ENCODE measurements around the gene UMODL1. TPM values are rescaled to one million over a fixed set of nuclear protein-coding genes. Genes with fewer than 3 reads are reported as not detected.

UMODL1 gene
- total and polyA plus RNA-seq, 2 donors (not counting 3 experiments of a cell fraction or from before 2014, with no cell fraction given): not detected

- H3K36me3 ChIP-seq (ENCODE audit: control insufficient read depth in 2 of 2, extremely low read depth in 1 of 2, insufficient read depth in 2 of 2, low read length in 2 of 2): no peaks in the 10 kb centered on the region
- H3K9ac ChIP-seq (replicated peaks; ENCODE audit: extremely low read depth, insufficient read depth, low read length): no peak overlapping the region
- H3K4me2 ChIP-seq (ENCODE audit: insufficient read depth, low read length): no peak overlapping the region
- no peaks in the 10 kb centered on the region for H3K9me1 ChIP-seq (replicated peaks; ENCODE audit: control insufficient read depth, extremely low read depth, insufficient read depth, low read length)
- no peak overlapping the region for H3K27ac ChIP-seq (ENCODE audit: insufficient read depth, low read depth, low read length)
- FAIRE-seq: no peak
- dilution Hi-C loops (cut with MboI; ENCODE audit: extremely low pct_ligation_motif_present, low sequenced_read_pairs) (no loop called here), intact Hi-C loops (cut with micrococcal nuclease) (no loop called here)
- no TSS peak for BruUV-seq (replicated peaks)
- H3K4me1 ChIP-seq (ENCODE audit: control insufficient read depth, extremely low read depth, insufficient read depth, low read length): no peaks in the 10 kb centered on the region
- no peak overlapping the region for H2AFZ ChIP-seq (ENCODE audit: low read depth, low read length)
- ChIA-PET CTCF (interaction anchor here (1.3 kb wide), 1 partner anchor 138 kb away, joined by 6 read pairs; no protein-coding TSS in a partner anchor), POLR2A (interaction anchor here (0.6 kb wide), 1 partner anchor 82 kb away, joined by 7 read pairs; no protein-coding TSS in a partner anchor)
- H3K79me2 ChIP-seq (ENCODE audit: control insufficient read depth, insufficient read depth, low read length): no peaks in the 10 kb centered on the region
- no peak overlapping the region for H3K4me3 ChIP-seq (replicated peaks in 1 of 3; ENCODE audit: insufficient read depth in 1 of 3, low read depth in 1 of 3, low read length in 3 of 3)
- TF ChIP-seq, protein P1, sequence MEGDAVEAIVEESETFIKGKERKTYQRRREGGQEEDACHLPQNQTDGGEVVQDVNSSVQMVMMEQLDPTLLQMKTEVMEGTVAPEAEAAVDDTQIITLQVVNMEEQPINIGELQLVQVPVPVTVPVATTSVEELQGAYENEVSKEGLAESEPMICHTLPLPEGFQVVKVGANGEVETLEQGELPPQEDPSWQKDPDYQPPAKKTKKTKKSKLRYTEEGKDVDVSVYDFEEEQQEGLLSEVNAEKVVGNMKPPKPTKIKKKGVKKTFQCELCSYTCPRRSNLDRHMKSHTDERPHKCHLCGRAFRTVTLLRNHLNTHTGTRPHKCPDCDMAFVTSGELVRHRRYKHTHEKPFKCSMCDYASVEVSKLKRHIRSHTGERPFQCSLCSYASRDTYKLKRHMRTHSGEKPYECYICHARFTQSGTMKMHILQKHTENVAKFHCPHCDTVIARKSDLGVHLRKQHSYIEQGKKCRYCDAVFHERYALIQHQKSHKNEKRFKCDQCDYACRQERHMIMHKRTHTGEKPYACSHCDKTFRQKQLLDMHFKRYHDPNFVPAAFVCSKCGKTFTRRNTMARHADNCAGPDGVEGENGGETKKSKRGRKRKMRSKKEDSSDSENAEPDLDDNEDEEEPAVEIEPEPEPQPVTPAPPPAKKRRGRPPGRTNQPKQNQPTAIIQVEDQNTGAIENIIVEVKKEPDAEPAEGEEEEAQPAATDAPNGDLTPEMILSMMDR (IDR thresholded peaks at IDR 0.05; ENCODE audit: extremely low read depth in 1 of 2, insufficient read depth in 1 of 2, low read depth in 1 of 2, low read length in 2 of 2): no peak
- TF ChIP-seq EZH2 (IDR thresholded peaks at IDR 0.05; ENCODE audit: borderline replicate concordance, low read depth, low read length, severe bottlenecking) (no peak), MYC (IDR thresholded peaks at IDR 0.05; ENCODE audit: low read depth, low read length) (no peak), POLR2A (IDR thresholded peaks at IDR 0.05; ENCODE audit: low read depth, low read length) (no peak), JUN (IDR thresholded peaks at IDR 0.05; ENCODE audit: borderline replicate concordance, insufficient read depth, insufficient read length, low read depth) (no peak)
- TF ChIP-seq, protein P2, sequence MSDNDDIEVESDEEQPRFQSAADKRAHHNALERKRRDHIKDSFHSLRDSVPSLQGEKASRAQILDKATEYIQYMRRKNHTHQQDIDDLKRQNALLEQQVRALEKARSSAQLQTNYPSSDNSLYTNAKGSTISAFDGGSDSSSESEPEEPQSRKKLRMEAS (IDR thresholded peaks at IDR 0.05; ENCODE audit: insufficient read depth, insufficient read length): no peak
- DNase-seq (ENCODE audit: low read depth, low spot score): no peak
- H3K9me3 ChIP-seq (replicated peaks; ENCODE audit: control insufficient read depth, insufficient read depth, low read length): no peaks in the 10 kb centered on the region
- H3K27me3 ChIP-seq (ENCODE audit: control insufficient read depth in 2 of 2, insufficient read depth in 2 of 2, low read length in 2 of 2): peaks cover 0 to 2% of the 10 kb centered on the region in 2 experiments
- H4K20me1 ChIP-seq (replicated peaks; ENCODE audit: control insufficient read depth, extremely low read depth, insufficient read depth, low read length): no peaks in the 10 kb centered on the region
Measured at GRCh38 chr21:42171091-42172053, 100.3 kb downstream of the UMODL1 start.

Measured in endothelial cell of umbilical vein (primary cell).